H54 (cell line): ENCODE data around the gene PDXDC1.
"Not testable (repeated sequence)": the region's sequence is repeated elsewhere in the genome, so short reads cannot be mapped to it uniquely, and the experiment has no call there.

Source experiments
- DNase-seq: peaks from one replicate; pipeline ENCODE4 v3.0.0; 2011; ENCODE audit warnings: low spot score, mixed read lengths; ENCODE audit not compliant: insufficient read length
- FAIRE-seq: peaks from 3 replicates; lab custom pipeline; 2011; peaks lifted over from hg19 to GRCh38; lab: Jason Lieb, UNC
- POLR2A ChIP-seq: IDR thresholded peaks from 2 replicates; pipeline ENCODE4 v1.6.1; 2011; ENCODE audit warnings: low read depth, mild to moderate bottlenecking, low read length

PDXDC1 gene

GRCh38 chr16:15043344-15043743, 68.5 kb downstream of the PDXDC1 start:
- FAIRE-seq: no peak
- DNase-seq: no peak
- TF ChIP-seq POLR2A: no peak

- no peak for TF ChIP-seq POLR2A
- FAIRE-seq (no peak), DNase-seq (no peak)
These were observed 69.5 kb downstream of the PDXDC1 start for GRCh38 chr16:15044286-15044685.

GRCh38 chr16:15045270-15045669, 70.4 kb downstream of the PDXDC1 start:
- not testable (repeated sequence) for FAIRE-seq

GRCh38 chr16:15046692-15047376, 72.0 kb downstream of the PDXDC1 start:
- FAIRE-seq (no peak), DNase-seq (no peak)
- no peak for TF ChIP-seq POLR2A

More at GRCh38 chr16:15045270-15045669, 70.4 kb downstream of the PDXDC1 start:
- not testable (repeated sequence) for DNase-seq

GRCh38 chr16:15049581-15050180, 74.9 kb downstream of the PDXDC1 start:
- FAIRE-seq (no peak), DNase-seq (no peak)
- TF ChIP-seq POLR2A: no peak

GRCh38 chr16:15050440-15050839, 75.6 kb downstream of the PDXDC1 start:
- FAIRE-seq, DNase-seq: not testable (repeated sequence)

- TF ChIP-seq POLR2A: no peak
- no peak for FAIRE-seq
These were observed 76.6 kb downstream of the PDXDC1 start for GRCh38 chr16:15051387-15051951.

GRCh38 chr16:15052747-15053476, 78.1 kb downstream of the PDXDC1 start:
- DNase-seq (no peak), FAIRE-seq (no peak)
- no peak for TF ChIP-seq POLR2A

More at GRCh38 chr16:15051387-15051951, 76.6 kb downstream of the PDXDC1 start:
- no peak for DNase-seq

- FAIRE-seq: no peak
- no peak for DNase-seq
- TF ChIP-seq POLR2A: no peak
These were observed 79.1 kb downstream of the PDXDC1 start for GRCh38 chr16:15053904-15054303.

GRCh38 chr16:15054357-15055140, 79.7 kb downstream of the PDXDC1 start:
- no peak for TF ChIP-seq POLR2A
- FAIRE-seq (no peak), DNase-seq (no peak)

- peak; percentile 37 for DNase-seq
- TF ChIP-seq POLR2A: peak; percentile 53; the same call in 1 of the 2 replicates
- no peak for FAIRE-seq
These were observed 80.6 kb downstream of the PDXDC1 start for GRCh38 chr16:15055141-15056053.

- DNase-seq: no peak
- no peak for FAIRE-seq
- no peak for TF ChIP-seq POLR2A
These were observed 83.0 kb downstream of the PDXDC1 start for GRCh38 chr16:15057681-15058417.
